ENCODE results near the gene EXOSC7.

DNA sequence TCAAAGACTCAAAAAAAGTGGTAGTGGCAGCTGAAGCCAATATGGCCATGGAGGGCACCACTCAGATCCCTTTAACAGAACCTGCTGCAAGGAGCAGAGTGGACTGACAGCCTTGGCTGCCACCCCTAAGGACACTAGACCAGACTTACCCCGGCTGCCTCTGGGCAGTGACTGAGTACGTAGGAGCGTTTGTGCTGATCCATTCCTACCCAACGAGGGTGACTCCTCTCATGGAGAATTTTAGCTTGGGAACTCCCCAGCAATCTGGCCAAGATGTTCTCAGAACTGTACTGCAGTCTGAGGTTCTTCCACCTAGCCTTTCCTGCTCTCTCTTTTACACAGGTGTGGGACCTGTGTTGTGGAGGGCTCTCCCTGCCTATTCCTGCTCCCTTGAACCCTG, 72.2 kb downstream of the EXOSC7 start:
- TF ChIP-seq CTCF (IDR thresholded peaks at IDR 0.05): no peak
- TF ChIP-seq POLR2A (IDR thresholded peaks at IDR 0.05): no peak

All from thyroid gland (tissue), 4 donors.